ENCODE results near the gene CLDN6. TPM values are rescaled to one million over a fixed set of nuclear protein-coding genes. Genes with fewer than 3 reads are reported as not detected.

The CLDN6 gene
- total and polyA plus RNA-seq, 2 donors (not counting 1 experiment from before 2014, with no cell fraction given) = 0.03 TPM; not detected in 1

DNA sequence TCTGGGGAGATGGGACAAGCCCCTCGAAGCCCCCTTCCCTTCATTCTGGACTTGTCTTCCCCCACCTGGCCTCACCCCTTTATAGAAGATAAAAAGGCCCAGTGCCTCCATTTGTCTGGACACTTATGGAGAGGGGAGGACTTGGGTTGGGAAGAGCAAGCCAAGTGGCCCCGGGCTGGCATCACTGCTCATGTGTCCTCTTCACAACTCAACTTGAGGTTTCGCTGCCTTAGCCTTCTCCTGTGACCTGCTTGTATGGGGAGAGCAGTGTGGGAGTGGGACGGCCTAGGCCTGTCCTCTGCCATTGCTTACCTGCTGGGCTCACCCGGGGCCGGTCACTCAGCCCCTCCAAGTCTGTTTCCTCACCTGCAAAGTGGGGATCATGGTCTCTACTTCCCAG lies 47.4 kb downstream of the CLDN6 start:
- no peak overlapping the region for H3K27ac ChIP-seq (ENCODE audit: insufficient read depth, low read length)
- peaks cover 23% of the 10 kb centered on the region for H3K27me3 ChIP-seq (ENCODE audit: control insufficient read depth, insufficient read depth, low read length)
- H3K9ac ChIP-seq (ENCODE audit: insufficient read depth, low read length) = no peak overlapping the region
- H4K20me1 ChIP-seq (ENCODE audit: control insufficient read depth, extremely low read depth, insufficient read depth, low read length) = no peaks in the 10 kb centered on the region
- H3K9me3 ChIP-seq (ENCODE audit: control insufficient read depth, insufficient read depth, low read depth, low read length) = no peaks in the 10 kb centered on the region
- no peak overlapping the region for H2AFZ ChIP-seq (ENCODE audit: low read length)
- no peaks in the 10 kb centered on the region for H3K79me2 ChIP-seq (ENCODE audit: control insufficient read depth, insufficient read depth, low read length)
- no peaks in the 10 kb centered on the region for H3K4me1 ChIP-seq (ENCODE audit: control insufficient read depth, extremely low read depth, insufficient read depth, low read length)
- H3K4me3 ChIP-seq (replicated peaks in 1 of 4; ENCODE audit: control extremely low read depth in 1 of 4, insufficient read depth in 1 of 4, low read depth in 3 of 4, low read length in 4 of 4) = peak overlapping the region in 3 of 4 experiments; percentile 65 to 77 (median 71)
- DNase-seq (ENCODE audit: low read depth in 2 of 2) = no peak
- no peaks in the 10 kb centered on the region for H3K36me3 ChIP-seq (ENCODE audit: control insufficient read depth, insufficient read depth, low read length)
- H3K4me2 ChIP-seq (ENCODE audit: extremely low read depth, insufficient read depth, low read length) = peak overlapping the region; percentile 93
- TF ChIP-seq EZH2 (IDR thresholded peaks at IDR 0.05; ENCODE audit: low read length, missing control alignments) (no peak), CTCF (conservative IDR thresholded peaks at IDR 0.05 in 1 of 2, IDR thresholded peaks at IDR 0.05 in 1 of 2; ENCODE audit: low read depth in 1 of 2, low read length in 2 of 2) (no peak)

DNA sequence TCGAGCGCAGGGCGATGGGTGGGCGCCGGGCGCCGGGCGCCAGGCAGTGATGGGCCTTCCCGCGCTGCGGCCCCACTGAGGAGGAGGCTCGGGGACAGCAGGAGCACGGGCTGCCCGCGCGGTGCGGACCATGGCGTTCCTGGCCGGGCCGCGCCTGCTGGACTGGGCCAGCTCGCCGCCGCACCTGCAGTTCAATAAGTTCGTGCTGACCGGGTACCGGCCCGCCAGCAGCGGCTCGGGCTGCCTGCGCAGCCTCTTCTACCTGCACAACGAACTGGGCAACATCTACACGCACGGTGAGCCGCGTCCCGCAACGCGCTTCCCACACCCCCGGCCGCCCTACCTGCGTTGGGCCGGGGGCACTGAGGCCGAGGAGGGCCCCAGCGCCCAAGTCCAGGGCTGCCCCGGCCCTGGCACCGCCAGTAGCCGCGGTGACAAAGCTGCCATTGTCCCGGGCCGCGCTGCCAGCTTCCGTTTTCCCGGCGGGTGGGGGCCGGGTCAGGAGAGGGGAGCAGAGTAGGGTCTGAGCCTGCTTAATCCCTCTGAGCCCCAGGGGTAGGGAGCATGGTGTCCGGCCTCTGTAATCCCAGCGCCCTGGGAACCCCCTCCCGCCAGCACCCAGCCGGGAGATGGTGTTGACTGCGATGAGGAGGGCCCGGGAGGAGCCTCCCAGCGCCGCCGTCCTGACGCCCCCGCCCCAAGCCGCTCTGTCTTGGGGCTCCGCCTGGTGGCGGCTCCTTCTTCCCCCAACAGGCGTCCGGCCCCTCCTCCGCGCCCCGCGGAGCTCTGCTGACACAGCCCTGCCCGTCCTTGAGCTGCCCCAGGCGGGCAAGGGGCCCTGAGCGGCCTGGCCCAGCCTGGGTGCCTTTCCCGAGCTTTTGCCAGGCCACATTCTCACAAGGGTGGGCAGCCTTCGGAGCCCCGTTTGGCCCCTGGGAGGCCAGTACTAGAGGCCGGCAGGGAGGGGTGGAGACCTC lies 48.1 kb downstream of the CLDN6 start:
- H3K36me3 ChIP-seq (ENCODE audit: control insufficient read depth, insufficient read depth, low read length) = no peaks in the 10 kb centered on the region
- no peaks in the 10 kb centered on the region for H3K4me1 ChIP-seq (ENCODE audit: control insufficient read depth, extremely low read depth, insufficient read depth, low read length)
- peak overlapping the region; percentile 24 to 77 (median 68) for H3K4me3 ChIP-seq (replicated peaks in 1 of 4; ENCODE audit: control extremely low read depth in 1 of 4, insufficient read depth in 1 of 4, low read depth in 3 of 4, low read length in 4 of 4)
- H3K4me2 ChIP-seq (ENCODE audit: extremely low read depth, insufficient read depth, low read length) = peak overlapping the region; percentile 93
- H3K9me3 ChIP-seq (ENCODE audit: control insufficient read depth, insufficient read depth, low read depth, low read length) = no peaks in the 10 kb centered on the region
- peak; percentile 19 to 41 for DNase-seq (ENCODE audit: low read depth in 2 of 2)
- no peaks in the 10 kb centered on the region for H3K79me2 ChIP-seq (ENCODE audit: control insufficient read depth, insufficient read depth, low read length)
- peaks cover 24% of the 10 kb centered on the region for H3K27me3 ChIP-seq (ENCODE audit: control insufficient read depth, insufficient read depth, low read length)
- H3K27ac ChIP-seq (ENCODE audit: insufficient read depth, low read length) = peak overlapping the region; percentile 44
- peak overlapping the region; percentile 13 for H2AFZ ChIP-seq (ENCODE audit: low read length)
- H3K9ac ChIP-seq (ENCODE audit: insufficient read depth, low read length) = peak overlapping the region; percentile 67
- H4K20me1 ChIP-seq (ENCODE audit: control insufficient read depth, extremely low read depth, insufficient read depth, low read length) = no peaks in the 10 kb centered on the region
- TF ChIP-seq EZH2 (IDR thresholded peaks at IDR 0.05; ENCODE audit: low read length, missing control alignments) (no peak), CTCF (conservative IDR thresholded peaks at IDR 0.05 in 1 of 2, IDR thresholded peaks at IDR 0.05 in 1 of 2; ENCODE audit: low read depth in 1 of 2, low read length in 2 of 2) (peak; percentile 34 to 37)

GRCh38 chr16:2968738-2969544 lies 49.0 kb downstream of the CLDN6 start, which contains the start of gene PAQR4:
Gene PAQR4, plus strand, starts transcription at chr16:2969348. Its CDS starts 327 bp downstream, at chr16:2969675.
- Histone ChIP-seq H2AFZ (ENCODE audit: low read length) (peak within 1 kb of the TSS; percentile 40), H3K79me2 (ENCODE audit: control insufficient read depth, insufficient read depth, low read length) (no peaks in the 10 kb centered on the region), H3K27ac (ENCODE audit: insufficient read depth, low read length) (peak within 1 kb of the TSS; percentile 44), H4K20me1 (ENCODE audit: control insufficient read depth, extremely low read depth, insufficient read depth, low read length) (no peaks in the 10 kb centered on the region), H3K9me3 (ENCODE audit: control insufficient read depth, insufficient read depth, low read depth, low read length) (no peaks in the 10 kb centered on the region), H3K4me1 (ENCODE audit: control insufficient read depth, extremely low read depth, insufficient read depth, low read length) (no peaks in the 10 kb centered on the region), H3K9ac (ENCODE audit: insufficient read depth, low read length) (peak within 1 kb of the TSS; percentile 67), H3K4me3 (replicated peaks in 1 of 4; ENCODE audit: control extremely low read depth in 1 of 4, insufficient read depth in 1 of 4, low read depth in 3 of 4, low read length in 4 of 4) (peak within 1 kb of the TSS; percentile 49 to 77 (median 68)), H3K36me3 (ENCODE audit: control insufficient read depth, insufficient read depth, low read length) (no peaks in the 10 kb centered on the region), H3K27me3 (ENCODE audit: control insufficient read depth, insufficient read depth, low read length) (peaks cover 33% of the 10 kb centered on the region), H3K4me2 (ENCODE audit: extremely low read depth, insufficient read depth, low read length) (peak within 1 kb of the TSS; percentile 93)
- DNase-seq (ENCODE audit: low read depth in 2 of 2) = peak; percentile 76 to 78
- TF ChIP-seq EZH2 (IDR thresholded peaks at IDR 0.05; ENCODE audit: low read length, missing control alignments) (no peak), CTCF (conservative IDR thresholded peaks at IDR 0.05 in 1 of 2, IDR thresholded peaks at IDR 0.05 in 1 of 2; ENCODE audit: low read depth in 1 of 2, low read length in 2 of 2) (no peak)
